ENCODE results near the gene ZNF385A. TPM values are rescaled to one million over a fixed set of nuclear protein-coding genes. Genes with fewer than 3 reads are reported as not detected.

ZNF385A gene
- total and polyA plus RNA-seq, 9 of the 15 experiments (the other 6 are each of a cell fraction or from before 2014, with no cell fraction given), result 1.0 to 111 (median 7.7) TPM

GRCh38 chr12:54431911-54432814 lies 47.6 kb upstream of the ZNF385A start (continued):
- no peak for TF ChIP-seq HMGXB4 (CRISPR knock-in tag; IDR thresholded peaks at IDR 0.05)
- TF ChIP-seq MXI1 (IDR thresholded peaks at IDR 0.05; ENCODE audit: low read depth, low read length), result no peak
- TF ChIP-seq GABPA (tag; conservative IDR thresholded peaks at IDR 0.05; ENCODE audit: low read depth), result peak; percentile 61
- no peak for TF ChIP-seq HBP1 (CRISPR knock-in tag; IDR thresholded peaks at IDR 0.05)
- TF ChIP-seq DEAF1 (CRISPR knock-in tag; IDR thresholded peaks at IDR 0.05), result no peak
- peak; percentile 63; the same call in 1 of the 2 replicates for TF ChIP-seq ETV5 (CRISPR knock-in tag; IDR thresholded peaks at IDR 0.05; ENCODE audit: low read depth)
- peak in 1 of 2 experiments; percentile 58; a peak in 1 of 4 replicates for TF ChIP-seq MLLT1 (IDR thresholded peaks at IDR 0.05)
- TF ChIP-seq SMARCE1 (IDR thresholded peaks at IDR 0.05), result peak; percentile 81
- 0 out of 2 replicates have a peak, but pooled peaks have one; percentile 32 for TF ChIP-seq ZBED1 (IDR thresholded peaks at IDR 0.05)
- TF ChIP-seq ZNF407 (IDR thresholded peaks at IDR 0.05; ENCODE audit: low read depth), result no peak
- TF ChIP-seq MAFK (IDR thresholded peaks at IDR 0.05; ENCODE audit: low read length), result no peak
